ENCODE data around the gene HAND2. TPM values are rescaled to one million over a fixed set of nuclear protein-coding genes. Genes with fewer than 3 reads are reported as not detected.

HAND2 gene
- total and polyA plus RNA-seq, 2 of the 13 experiments (the other 11 are each of a cell fraction or from before 2014, with no cell fraction given): not detected

DNA sequence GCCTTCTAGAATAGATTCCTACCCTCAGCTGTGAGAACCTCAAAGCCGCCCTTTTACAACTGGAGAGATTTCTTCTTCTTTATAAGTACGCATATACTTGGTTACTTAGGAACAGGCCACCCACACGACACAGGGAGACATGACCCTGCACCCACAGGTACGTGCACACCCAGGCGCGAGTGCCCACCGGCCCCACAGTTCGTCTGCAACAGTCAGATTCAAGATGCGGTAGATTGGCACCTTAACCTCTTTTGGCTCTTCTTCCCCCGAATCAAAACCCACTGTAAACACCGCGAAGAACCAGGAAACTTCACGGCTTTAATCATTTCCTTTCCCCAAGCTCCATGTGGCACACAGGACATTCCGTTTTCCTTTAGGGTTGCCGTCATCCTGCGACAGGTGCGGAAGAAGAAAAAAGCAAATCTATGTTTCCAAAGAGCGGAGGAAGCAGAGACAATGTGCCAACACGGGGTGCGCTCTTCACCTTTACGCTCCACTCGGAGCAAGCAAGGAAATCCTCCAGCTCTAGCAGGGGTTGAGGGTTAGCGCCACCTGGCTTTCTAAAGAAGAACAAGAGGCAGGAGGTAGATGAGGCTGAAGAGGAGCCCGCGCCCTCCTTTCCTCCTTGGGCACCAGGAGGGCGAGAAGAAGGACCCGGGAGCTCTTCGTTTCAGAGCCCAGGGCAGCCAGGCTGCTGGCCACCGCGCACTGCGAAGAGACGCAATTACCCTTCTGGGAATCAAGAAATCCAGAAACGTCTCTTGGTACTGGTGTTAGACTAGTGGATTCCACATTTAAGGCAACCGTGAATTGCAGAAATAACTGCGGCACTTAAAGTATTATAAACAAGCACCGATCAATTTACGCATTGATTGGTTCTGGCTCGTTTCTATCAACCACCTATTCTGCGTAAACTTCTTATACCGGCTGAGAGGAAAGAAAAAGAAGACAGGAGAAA is 35.7 kb downstream of the HAND2 start (continued):
- TF ChIP-seq, protein P1, sequence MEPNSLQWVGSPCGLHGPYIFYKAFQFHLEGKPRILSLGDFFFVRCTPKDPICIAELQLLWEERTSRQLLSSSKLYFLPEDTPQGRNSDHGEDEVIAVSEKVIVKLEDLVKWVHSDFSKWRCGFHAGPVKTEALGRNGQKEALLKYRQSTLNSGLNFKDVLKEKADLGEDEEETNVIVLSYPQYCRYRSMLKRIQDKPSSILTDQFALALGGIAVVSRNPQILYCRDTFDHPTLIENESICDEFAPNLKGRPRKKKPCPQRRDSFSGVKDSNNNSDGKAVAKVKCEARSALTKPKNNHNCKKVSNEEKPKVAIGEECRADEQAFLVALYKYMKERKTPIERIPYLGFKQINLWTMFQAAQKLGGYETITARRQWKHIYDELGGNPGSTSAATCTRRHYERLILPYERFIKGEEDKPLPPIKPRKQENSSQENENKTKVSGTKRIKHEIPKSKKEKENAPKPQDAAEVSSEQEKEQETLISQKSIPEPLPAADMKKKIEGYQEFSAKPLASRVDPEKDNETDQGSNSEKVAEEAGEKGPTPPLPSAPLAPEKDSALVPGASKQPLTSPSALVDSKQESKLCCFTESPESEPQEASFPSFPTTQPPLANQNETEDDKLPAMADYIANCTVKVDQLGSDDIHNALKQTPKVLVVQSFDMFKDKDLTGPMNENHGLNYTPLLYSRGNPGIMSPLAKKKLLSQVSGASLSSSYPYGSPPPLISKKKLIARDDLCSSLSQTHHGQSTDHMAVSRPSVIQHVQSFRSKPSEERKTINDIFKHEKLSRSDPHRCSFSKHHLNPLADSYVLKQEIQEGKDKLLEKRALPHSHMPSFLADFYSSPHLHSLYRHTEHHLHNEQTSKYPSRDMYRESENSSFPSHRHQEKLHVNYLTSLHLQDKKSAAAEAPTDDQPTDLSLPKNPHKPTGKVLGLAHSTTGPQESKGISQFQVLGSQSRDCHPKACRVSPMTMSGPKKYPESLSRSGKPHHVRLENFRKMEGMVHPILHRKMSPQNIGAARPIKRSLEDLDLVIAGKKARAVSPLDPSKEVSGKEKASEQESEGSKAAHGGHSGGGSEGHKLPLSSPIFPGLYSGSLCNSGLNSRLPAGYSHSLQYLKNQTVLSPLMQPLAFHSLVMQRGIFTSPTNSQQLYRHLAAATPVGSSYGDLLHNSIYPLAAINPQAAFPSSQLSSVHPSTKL (CRISPR knock-in tag; IDR thresholded peaks at IDR 0.05): 0 out of 2 replicates have a peak, but pooled peaks have one; percentile 27
- TF ChIP-seq SALL1 (CRISPR knock-in tag; IDR thresholded peaks at IDR 0.05): 0 out of 2 replicates have a peak, but pooled peaks have one; percentile 11
- TF ChIP-seq SAFB2 (CRISPR knock-in tag; IDR thresholded peaks at IDR 0.05; ENCODE audit: borderline replicate concordance, low read depth): no peak
- no peak for TF ChIP-seq FOXA3 (CRISPR knock-in tag; IDR thresholded peaks at IDR 0.05)
- no peak for TF ChIP-seq ZNF615 (CRISPR knock-in tag; IDR thresholded peaks at IDR 0.05; ENCODE audit: borderline replicate concordance)
- TF ChIP-seq, protein P2, sequence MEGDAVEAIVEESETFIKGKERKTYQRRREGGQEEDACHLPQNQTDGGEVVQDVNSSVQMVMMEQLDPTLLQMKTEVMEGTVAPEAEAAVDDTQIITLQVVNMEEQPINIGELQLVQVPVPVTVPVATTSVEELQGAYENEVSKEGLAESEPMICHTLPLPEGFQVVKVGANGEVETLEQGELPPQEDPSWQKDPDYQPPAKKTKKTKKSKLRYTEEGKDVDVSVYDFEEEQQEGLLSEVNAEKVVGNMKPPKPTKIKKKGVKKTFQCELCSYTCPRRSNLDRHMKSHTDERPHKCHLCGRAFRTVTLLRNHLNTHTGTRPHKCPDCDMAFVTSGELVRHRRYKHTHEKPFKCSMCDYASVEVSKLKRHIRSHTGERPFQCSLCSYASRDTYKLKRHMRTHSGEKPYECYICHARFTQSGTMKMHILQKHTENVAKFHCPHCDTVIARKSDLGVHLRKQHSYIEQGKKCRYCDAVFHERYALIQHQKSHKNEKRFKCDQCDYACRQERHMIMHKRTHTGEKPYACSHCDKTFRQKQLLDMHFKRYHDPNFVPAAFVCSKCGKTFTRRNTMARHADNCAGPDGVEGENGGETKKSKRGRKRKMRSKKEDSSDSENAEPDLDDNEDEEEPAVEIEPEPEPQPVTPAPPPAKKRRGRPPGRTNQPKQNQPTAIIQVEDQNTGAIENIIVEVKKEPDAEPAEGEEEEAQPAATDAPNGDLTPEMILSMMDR (CRISPR knock-in tag; IDR thresholded peaks at IDR 0.05): peak; percentile 80
- peak; percentile 40; the same call in 1 of the 2 replicates for TF ChIP-seq ZNF792 (CRISPR knock-in tag; IDR thresholded peaks at IDR 0.05)
- TF ChIP-seq ZMAT3 (CRISPR knock-in tag; conservative IDR thresholded peaks at IDR 0.05): no peak
- TF ChIP-seq, protein P3, sequence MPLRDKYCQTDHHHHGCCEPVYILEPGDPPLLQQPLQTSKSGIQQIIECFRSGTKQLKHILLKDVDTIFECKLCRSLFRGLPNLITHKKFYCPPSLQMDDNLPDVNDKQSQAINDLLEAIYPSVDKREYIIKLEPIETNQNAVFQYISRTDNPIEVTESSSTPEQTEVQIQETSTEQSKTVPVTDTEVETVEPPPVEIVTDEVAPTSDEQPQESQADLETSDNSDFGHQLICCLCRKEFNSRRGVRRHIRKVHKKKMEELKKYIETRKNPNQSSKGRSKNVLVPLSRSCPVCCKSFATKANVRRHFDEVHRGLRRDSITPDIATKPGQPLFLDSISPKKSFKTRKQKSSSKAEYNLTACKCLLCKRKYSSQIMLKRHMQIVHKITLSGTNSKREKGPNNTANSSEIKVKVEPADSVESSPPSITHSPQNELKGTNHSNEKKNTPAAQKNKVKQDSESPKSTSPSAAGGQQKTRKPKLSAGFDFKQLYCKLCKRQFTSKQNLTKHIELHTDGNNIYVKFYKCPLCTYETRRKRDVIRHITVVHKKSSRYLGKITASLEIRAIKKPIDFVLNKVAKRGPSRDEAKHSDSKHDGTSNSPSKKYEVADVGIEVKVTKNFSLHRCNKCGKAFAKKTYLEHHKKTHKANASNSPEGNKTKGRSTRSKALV (CRISPR knock-in tag; IDR thresholded peaks at IDR 0.05): peak; percentile 63; the same call in 1 of the 2 replicates
- TF ChIP-seq ZNF441 (CRISPR knock-in tag; IDR thresholded peaks at IDR 0.05; ENCODE audit: borderline replicate concordance): no peak
- TF ChIP-seq GATAD2A (CRISPR knock-in tag; IDR thresholded peaks at IDR 0.05): 0 out of 2 replicates have a peak, but pooled peaks have one; percentile 19
- no peak for TF ChIP-seq ZNF777 (CRISPR knock-in tag; IDR thresholded peaks at IDR 0.05)
- 0 out of 2 replicates have a peak, but pooled peaks have one; percentile 43 for TF ChIP-seq KDM2A (CRISPR knock-in tag; IDR thresholded peaks at IDR 0.05; ENCODE audit: borderline replicate concordance, low read depth)
- TF ChIP-seq MIXL1 (CRISPR knock-in tag; IDR thresholded peaks at IDR 0.05): 0 out of 2 replicates have a peak, but pooled peaks have one; percentile 17
- peak; percentile 14 for TF ChIP-seq TEAD3 (CRISPR knock-in tag; optimal IDR thresholded peaks at IDR 0.05; ENCODE audit: borderline replicate concordance)
- TF ChIP-seq ZNF501 (CRISPR knock-in tag; IDR thresholded peaks at IDR 0.05): peak; percentile 55; the same call in 1 of the 2 replicates
- TF ChIP-seq SOX6 (IDR thresholded peaks at IDR 0.05): no peak
- TF ChIP-seq SOX6 (CRISPR knock-in tag; IDR thresholded peaks at IDR 0.05): peak; percentile 26; the same call in 1 of the 2 replicates
- no peak for TF ChIP-seq ZNF83 (CRISPR knock-in tag; IDR thresholded peaks at IDR 0.05; ENCODE audit: borderline replicate concordance)
- TF ChIP-seq, protein P4, sequence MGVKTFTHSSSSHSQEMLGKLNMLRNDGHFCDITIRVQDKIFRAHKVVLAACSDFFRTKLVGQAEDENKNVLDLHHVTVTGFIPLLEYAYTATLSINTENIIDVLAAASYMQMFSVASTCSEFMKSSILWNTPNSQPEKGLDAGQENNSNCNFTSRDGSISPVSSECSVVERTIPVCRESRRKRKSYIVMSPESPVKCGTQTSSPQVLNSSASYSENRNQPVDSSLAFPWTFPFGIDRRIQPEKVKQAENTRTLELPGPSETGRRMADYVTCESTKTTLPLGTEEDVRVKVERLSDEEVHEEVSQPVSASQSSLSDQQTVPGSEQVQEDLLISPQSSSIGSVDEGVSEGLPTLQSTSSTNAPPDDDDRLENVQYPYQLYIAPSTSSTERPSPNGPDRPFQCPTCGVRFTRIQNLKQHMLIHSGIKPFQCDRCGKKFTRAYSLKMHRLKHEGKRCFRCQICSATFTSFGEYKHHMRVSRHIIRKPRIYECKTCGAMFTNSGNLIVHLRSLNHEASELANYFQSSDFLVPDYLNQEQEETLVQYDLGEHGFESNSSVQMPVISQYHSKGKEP (CRISPR knock-in tag; IDR thresholded peaks at IDR 0.05): no peak
- peak; percentile 75 for TF ChIP-seq STAG1 (CRISPR knock-in tag; IDR thresholded peaks at IDR 0.05)
